Cardiac fibroblast (primary cell): Measurements from ENCODE around the gene SPATA25.

Experiments
- DNase-seq, 2 donors: peaks; one replicate each; pipeline versions ENCODE4 v3.0.0 to v3.0.0-alpha.2; 2010; ENCODE audit warnings: low read depth in 2 of 2
- H3K4me3 ChIP-seq, 2 donors: replicated peaks in 1 of 2; 1 replicate in 1 of 2; 2 replicates in 1 of 2; pipeline ENCODE4 v1.5.1; 2011; ENCODE audit warnings: low read depth in 2 of 2, low read length in 2 of 2, mild to moderate bottlenecking in 2 of 2, moderate library complexity in 1 of 2
- CTCF ChIP-seq: IDR thresholded peaks from one replicate; pipeline ENCODE4 v1.5.1; 2011; ENCODE audit warnings: low read depth, mild to moderate bottlenecking, low read length, inconsistent platforms

The SPATA25 gene

GRCh38 chr20:45898285-45898684 is 10.9 kb upstream of the SPATA25 start:
- no peak for TF ChIP-seq CTCF
- DNase-seq, result no peak
- no peak overlapping the region for H3K4me3 ChIP-seq

GRCh38 chr20:45897692-45898091 is 10.3 kb upstream of the SPATA25 start:
- no peak for DNase-seq
- TF ChIP-seq CTCF, result no peak
- no peak overlapping the region for H3K4me3 ChIP-seq

DNA sequence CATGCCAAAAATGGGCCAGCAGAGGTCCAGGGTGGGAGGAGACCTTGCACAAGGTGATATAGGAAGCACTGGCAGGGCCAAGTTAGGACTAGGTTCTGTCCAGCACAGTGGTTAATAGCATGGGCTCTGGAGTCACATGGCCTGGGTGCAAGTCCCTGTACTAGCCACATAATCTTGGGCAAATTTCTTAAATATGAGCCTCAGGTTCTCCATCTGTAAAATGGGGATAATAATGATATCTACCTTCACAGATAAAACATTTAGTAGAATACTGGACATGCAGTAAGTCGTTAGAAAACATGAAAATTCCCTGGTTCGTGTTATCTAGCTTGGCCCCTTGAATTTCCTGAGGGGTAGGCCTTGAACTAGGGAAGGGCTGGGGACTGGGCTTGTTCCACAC is 9.9 kb upstream of the SPATA25 start:
- DNase-seq, result no peak
- H3K4me3 ChIP-seq, result no peak overlapping the region
- no peak for TF ChIP-seq CTCF

- DNase-seq, result no peak
- no peak overlapping the region for H3K4me3 ChIP-seq
- no peak for TF ChIP-seq CTCF
Measured at GRCh38 chr20:45896641-45897161, 9.3 kb upstream of the SPATA25 start.

DNA sequence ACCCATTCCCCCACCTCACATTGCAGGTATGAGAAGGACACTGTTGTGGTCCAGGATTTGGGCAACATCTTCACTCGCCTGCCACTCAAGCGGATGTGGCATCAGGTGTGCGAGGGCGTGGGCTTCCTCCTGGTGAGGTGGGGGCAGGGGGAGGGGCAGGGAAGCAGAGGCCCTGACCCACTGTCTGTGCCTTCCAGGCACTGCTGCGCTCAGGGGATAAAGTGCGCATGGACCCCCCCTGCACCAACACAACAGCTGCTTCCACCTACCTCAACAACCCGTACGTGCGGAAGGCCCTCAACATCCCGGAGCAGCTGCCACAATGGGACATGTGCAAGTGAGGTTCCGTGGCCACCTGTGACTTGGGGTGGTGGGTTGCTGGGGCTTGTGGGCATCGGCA is 7.4 kb upstream of the SPATA25 start:
- no peak overlapping the region for H3K4me3 ChIP-seq
- DNase-seq, result no peak
- no peak for TF ChIP-seq CTCF

DNA sequence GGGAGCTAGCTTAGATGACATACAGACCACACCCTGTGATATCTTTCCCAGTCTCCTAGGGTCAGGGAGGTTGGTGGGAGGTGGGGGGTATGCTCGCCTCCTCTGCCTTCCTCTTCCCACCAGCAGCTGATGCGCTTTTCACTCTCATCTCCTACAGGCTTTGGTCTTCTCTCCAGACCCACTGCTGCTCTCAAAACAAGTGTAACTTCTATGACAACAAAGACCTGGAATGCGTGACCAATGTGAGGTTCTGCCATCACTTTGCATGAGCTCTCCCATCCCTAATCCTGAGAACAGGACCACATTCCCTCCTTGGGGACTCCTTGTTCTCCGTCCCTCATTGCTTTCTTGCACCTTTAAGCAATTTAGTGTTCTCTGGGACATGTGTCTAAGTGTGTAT is 6.4 kb upstream of the SPATA25 start:
- no peak overlapping the region for H3K4me3 ChIP-seq
- DNase-seq, result no peak
- no peak for TF ChIP-seq CTCF

DNA sequence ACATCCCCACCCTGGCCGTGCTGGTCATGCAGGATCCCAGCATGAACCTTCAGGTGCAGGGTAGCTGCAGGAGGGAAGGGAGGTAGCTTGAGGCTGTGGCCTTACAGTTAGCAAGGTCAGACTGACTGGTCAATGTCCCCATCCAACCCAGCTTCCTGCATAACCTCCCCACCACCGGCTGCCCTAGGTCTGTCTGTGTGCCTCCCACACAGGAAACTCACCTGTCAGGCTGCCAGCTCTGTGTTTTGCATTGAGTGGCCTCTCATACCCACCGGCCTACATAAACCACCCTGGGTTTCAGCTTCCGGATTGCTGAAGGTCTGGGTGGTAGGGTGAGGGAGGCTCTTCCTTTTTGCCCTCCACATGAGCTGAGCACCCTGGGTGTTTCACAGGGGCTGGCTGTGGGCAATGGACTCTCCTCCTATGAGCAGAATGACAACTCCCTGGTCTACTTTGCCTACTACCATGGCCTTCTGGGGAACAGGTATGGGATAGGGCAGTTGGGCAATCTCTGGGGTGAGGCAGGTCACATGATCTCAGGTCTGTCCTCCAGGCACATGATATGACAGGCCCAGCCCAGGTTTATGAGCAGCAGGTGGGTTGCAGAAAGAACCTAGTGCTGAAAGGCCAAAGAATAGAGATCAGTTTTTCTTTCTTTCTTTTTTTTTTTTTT is 5.5 kb upstream of the SPATA25 start:
- no peak for DNase-seq
- no peak for TF ChIP-seq CTCF
- H3K4me3 ChIP-seq, result peak overlapping the region in 1 of 2 donors; percentile 1
